ENCODE measurements around the gene SPATS2. TPM values are rescaled to one million over a fixed set of nuclear protein-coding genes. Genes with fewer than 3 reads are reported as not detected.

The SPATS2 gene
- total and polyA plus RNA-seq, 10 of the 15 experiments (the other 5 are each of a cell fraction or from before 2014, with no cell fraction given) = 9.0 to 54.2 (median 27.5) TPM

DNA sequence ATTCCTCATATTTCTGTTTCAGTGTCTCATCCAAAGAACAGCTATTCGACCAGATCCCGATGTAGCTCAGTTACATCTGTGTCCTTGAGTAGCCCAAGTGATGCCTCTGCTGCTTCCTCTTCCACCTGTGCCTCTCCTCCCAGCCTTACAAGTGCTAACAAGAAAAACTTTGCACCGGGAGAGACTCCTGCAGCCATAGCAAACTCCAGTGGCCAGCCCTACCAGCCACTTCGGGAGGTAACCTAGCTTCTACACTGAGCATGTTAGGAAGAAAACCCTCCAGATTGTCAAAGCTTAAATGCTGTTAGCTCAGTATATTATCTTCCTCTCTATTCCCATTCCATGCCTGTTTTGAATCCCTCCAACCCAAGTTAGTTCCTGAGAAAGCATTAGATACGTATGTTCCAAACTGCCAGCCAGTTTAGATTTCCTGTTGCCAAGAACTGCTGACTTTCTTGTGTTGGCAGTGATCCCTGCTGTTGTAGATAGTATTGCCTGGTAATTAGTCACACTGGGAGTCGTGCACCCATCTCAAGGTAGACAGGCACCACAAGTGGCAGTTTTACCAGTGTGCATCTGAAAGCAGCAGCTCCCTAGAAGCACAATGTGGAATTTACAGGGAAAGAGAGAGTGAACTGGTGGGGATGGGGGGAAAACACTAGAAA, 157.5 kb downstream of the SPATS2 start:
- Histone ChIP-seq H3K4me2 (ENCODE audit: control insufficient read depth, insufficient read depth) (no peak overlapping the region), H4K20me1 (ENCODE audit: control insufficient read depth, insufficient read depth) (no peaks in the 10 kb centered on the region), H3K36me3 (ENCODE audit: control insufficient read depth in 2 of 2, insufficient read depth in 2 of 2, low read length in 1 of 2) (peaks cover 12 to 21% of the 10 kb centered on the region in 2 experiments), H3K9ac (ENCODE audit: control insufficient read depth, insufficient read depth, low read length) (no peak overlapping the region), H3K27me3 (replicated peaks in 1 of 2; ENCODE audit: control insufficient read depth in 2 of 2, insufficient read depth in 2 of 2, low read length in 1 of 2) (no peaks in the 10 kb centered on the region), H3K9me3 (replicated peaks; ENCODE audit: control insufficient read depth, insufficient read depth, low read length) (no peaks in the 10 kb centered on the region), H3K4me1 (ENCODE audit: control insufficient read depth, insufficient read depth, low read length) (no peaks in the 10 kb centered on the region), H2AFZ (ENCODE audit: control insufficient read depth, low read depth, low read length) (no peak overlapping the region), H3K79me2 (ENCODE audit: control insufficient read depth, insufficient read depth, low read length) (no peaks in the 10 kb centered on the region), H3K4me3 (no peak overlapping the region), H3K27ac (ENCODE audit: control insufficient read depth, insufficient read depth) (no peak overlapping the region)
- POLR2A ChIA-PET = no interaction called here
- DNase-seq (ENCODE audit: low read depth, low spot score) = no peak
- SMC1A ChIA-PET (ENCODE audit: uncharacterized antibody, unreplicated experiment) = interaction anchor here (0.9 to 33.2 kb wide), 5 partner anchors 10 to 163 kb away, joined by 3 to 740 read pairs (median 3); partner anchors contain the start of gene SPATS2
- RAD21 ChIA-PET (ENCODE audit: unreplicated experiment) = interaction anchor here (1.0 to 1.4 kb wide), 2 partner anchors 166 to 173 kb away, joined by 3 to 5 read pairs; no protein-coding TSS in a partner anchor
- 92% methylated on average over 6 of the region's 6 CpGs for WGBS (ENCODE audit: insufficient coverage, insufficient replicate concordance, low lambda C conversion rate, missing lambda C conversion rate)
- no TSS peak for BruUV-seq (replicated peaks)
- FAIRE-seq = no peak
- intact Hi-C loops (cut with micrococcal nuclease; ENCODE audit: unreplicated experiment) = no loop called here
- in situ Hi-C loops (cut with MboI) = no loop called here
- CTCF ChIA-PET = interaction anchor here (0.7 to 5.4 kb wide), 6 partner anchors 8 to 178 kb away, joined by 3 to 40 read pairs (median 5); partner anchors contain the start of gene DNAJC22
- ATAC-seq = no peak
- no peak for TF ChIP-seq ZNF24 (IDR thresholded peaks at IDR 0.05)
- TF ChIP-seq RBBP5 (conservative IDR thresholded peaks at IDR 0.05) = no peak
- TF ChIP-seq, protein P1, sequence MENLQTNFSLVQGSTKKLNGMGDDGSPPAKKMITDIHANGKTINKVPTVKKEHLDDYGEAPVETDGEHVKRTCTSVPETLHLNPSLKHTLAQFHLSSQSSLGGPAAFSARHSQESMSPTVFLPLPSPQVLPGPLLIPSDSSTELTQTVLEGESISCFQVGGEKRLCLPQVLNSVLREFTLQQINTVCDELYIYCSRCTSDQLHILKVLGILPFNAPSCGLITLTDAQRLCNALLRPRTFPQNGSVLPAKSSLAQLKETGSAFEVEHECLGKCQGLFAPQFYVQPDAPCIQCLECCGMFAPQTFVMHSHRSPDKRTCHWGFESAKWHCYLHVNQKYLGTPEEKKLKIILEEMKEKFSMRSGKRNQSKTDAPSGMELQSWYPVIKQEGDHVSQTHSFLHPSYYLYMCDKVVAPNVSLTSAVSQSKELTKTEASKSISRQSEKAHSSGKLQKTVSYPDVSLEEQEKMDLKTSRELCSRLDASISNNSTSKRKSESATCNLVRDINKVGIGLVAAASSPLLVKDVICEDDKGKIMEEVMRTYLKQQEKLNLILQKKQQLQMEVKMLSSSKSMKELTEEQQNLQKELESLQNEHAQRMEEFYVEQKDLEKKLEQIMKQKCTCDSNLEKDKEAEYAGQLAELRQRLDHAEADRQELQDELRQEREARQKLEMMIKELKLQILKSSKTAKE (IDR thresholded peaks at IDR 0.05; ENCODE audit: low read depth, poor library complexity, severe bottlenecking) = no peak
- TF ChIP-seq JUND (IDR thresholded peaks at IDR 0.05; ENCODE audit: low read depth, low read length) = no peak
- no peak for TF ChIP-seq BRCA1 (IDR thresholded peaks at IDR 0.05; ENCODE audit: low read depth, low read length)
- no peak for TF ChIP-seq MXI1 (IDR thresholded peaks at IDR 0.05; ENCODE audit: low read depth, low read length)
- TF ChIP-seq, protein P2, sequence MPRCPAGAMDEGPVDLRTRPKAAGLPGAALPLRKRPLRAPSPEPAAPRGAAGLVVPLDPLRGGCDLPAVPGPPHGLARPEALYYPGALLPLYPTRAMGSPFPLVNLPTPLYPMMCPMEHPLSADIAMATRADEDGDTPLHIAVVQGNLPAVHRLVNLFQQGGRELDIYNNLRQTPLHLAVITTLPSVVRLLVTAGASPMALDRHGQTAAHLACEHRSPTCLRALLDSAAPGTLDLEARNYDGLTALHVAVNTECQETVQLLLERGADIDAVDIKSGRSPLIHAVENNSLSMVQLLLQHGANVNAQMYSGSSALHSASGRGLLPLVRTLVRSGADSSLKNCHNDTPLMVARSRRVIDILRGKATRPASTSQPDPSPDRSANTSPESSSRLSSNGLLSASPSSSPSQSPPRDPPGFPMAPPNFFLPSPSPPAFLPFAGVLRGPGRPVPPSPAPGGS (IDR thresholded peaks at IDR 0.05; ENCODE audit: borderline replicate concordance, insufficient read depth, low read depth, low read length, poor library complexity, severe bottlenecking) = no peak
- no peak for TF ChIP-seq TARDBP (IDR thresholded peaks at IDR 0.05; ENCODE audit: borderline replicate concordance)
- no peak for TF ChIP-seq GATAD2B (conservative IDR thresholded peaks at IDR 0.05; ENCODE audit: low read depth)
- no peak for TF ChIP-seq IKZF1 (conservative IDR thresholded peaks at IDR 0.05)
- no peak for TF ChIP-seq NR2C2 (IDR thresholded peaks at IDR 0.05; ENCODE audit: borderline replicate concordance, control insufficient read depth, insufficient read length, low read depth)
- TF ChIP-seq RUNX3 (IDR thresholded peaks at IDR 0.05; ENCODE audit: low read length) = no peak
- TF ChIP-seq, protein P3, sequence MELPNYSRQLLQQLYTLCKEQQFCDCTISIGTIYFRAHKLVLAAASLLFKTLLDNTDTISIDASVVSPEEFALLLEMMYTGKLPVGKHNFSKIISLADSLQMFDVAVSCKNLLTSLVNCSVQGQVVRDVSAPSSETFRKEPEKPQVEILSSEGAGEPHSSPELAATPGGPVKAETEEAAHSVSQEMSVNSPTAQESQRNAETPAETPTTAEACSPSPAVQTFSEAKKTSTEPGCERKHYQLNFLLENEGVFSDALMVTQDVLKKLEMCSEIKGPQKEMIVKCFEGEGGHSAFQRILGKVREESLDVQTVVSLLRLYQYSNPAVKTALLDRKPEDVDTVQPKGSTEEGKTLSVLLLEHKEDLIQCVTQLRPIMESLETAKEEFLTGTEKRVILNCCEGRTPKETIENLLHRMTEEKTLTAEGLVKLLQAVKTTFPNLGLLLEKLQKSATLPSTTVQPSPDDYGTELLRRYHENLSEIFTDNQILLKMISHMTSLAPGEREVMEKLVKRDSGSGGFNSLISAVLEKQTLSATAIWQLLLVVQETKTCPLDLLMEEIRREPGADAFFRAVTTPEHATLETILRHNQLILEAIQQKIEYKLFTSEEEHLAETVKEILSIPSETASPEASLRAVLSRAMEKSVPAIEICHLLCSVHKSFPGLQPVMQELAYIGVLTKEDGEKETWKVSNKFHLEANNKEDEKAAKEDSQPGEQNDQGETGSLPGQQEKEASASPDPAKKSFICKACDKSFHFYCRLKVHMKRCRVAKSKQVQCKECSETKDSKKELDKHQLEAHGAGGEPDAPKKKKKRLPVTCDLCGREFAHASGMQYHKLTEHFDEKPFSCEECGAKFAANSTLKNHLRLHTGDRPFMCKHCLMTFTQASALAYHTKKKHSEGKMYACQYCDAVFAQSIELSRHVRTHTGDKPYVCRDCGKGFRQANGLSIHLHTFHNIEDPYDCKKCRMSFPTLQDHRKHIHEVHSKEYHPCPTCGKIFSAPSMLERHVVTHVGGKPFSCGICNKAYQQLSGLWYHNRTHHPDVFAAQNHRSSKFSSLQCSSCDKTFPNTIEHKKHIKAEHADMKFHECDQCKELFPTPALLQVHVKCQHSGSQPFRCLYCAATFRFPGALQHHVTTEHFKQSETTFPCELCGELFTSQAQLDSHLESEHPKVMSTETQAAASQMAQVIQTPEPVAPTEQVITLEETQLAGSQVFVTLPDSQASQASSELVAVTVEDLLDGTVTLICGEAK (IDR thresholded peaks at IDR 0.05; ENCODE audit: borderline replicate concordance) = no peak
- TF ChIP-seq, protein P4, sequence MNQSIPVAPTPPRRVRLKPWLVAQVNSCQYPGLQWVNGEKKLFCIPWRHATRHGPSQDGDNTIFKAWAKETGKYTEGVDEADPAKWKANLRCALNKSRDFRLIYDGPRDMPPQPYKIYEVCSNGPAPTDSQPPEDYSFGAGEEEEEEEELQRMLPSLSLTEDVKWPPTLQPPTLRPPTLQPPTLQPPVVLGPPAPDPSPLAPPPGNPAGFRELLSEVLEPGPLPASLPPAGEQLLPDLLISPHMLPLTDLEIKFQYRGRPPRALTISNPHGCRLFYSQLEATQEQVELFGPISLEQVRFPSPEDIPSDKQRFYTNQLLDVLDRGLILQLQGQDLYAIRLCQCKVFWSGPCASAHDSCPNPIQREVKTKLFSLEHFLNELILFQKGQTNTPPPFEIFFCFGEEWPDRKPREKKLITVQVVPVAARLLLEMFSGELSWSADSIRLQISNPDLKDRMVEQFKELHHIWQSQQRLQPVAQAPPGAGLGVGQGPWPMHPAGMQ (IDR thresholded peaks at IDR 0.05; ENCODE audit: borderline replicate concordance) = no peak
- no peak for TF ChIP-seq BMI1 (IDR thresholded peaks at IDR 0.05; ENCODE audit: borderline replicate concordance)
